HK-2 (cell line): ENCODE measurements around the gene ARF3.

Experiments used
- DNase-seq: peaks from one replicate; pipeline ENCODE4 v3.0.0-alpha.2; 2018; ENCODE audit not compliant: unreplicated experiment

The ARF3 gene

DNA sequence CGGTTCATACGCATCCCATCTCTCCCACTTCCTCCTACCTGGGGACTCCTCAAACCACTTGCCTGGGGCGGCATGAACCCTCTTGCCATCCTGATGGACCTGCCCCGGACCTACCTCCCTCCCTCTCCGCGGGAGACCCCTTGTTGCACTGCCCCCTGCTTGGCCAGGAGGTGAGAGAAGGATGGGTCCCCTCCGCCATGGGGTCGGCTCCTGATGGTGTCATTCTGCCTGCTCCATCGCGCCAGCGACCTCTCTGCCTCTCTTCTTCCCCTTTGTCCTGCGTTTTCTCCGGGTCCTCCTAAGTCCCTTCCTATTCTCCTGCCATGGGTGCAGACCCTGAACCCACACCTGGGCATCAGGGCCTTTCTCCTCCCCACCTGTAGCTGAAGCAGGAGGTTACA lies 24.5 kb upstream of the ARF3 start:
- no peak for DNase-seq

DNA sequence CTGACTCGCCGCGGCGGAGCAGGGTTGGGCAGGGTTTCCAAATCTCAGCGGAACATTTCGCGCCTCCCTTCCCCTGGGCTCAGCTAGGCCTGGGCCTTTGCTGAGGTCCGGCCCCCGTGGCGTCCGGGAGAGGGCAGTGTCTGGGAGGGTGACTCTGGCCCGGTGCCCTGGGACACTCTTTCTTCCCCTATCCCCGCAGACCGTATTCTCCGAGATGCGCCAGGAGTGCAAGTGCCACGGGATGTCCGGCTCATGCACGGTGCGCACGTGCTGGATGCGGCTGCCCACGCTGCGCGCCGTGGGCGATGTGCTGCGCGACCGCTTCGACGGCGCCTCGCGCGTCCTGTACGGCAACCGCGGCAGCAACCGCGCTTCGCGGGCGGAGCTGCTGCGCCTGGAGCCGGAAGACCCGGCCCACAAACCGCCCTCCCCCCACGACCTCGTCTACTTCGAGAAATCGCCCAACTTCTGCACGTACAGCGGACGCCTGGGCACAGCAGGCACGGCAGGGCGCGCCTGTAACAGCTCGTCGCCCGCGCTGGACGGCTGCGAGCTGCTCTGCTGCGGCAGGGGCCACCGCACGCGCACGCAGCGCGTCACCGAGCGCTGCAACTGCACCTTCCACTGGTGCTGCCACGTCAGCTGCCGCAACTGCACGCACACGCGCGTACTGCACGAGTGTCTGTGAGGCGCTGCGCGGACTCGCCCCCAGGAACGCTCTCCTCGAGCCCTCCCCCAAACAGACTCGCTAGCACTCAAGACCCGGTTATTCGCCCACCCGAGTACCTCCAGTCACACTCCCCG lies 23.9 kb upstream of the ARF3 start:
- DNase-seq, result peak; percentile 52

DNA sequence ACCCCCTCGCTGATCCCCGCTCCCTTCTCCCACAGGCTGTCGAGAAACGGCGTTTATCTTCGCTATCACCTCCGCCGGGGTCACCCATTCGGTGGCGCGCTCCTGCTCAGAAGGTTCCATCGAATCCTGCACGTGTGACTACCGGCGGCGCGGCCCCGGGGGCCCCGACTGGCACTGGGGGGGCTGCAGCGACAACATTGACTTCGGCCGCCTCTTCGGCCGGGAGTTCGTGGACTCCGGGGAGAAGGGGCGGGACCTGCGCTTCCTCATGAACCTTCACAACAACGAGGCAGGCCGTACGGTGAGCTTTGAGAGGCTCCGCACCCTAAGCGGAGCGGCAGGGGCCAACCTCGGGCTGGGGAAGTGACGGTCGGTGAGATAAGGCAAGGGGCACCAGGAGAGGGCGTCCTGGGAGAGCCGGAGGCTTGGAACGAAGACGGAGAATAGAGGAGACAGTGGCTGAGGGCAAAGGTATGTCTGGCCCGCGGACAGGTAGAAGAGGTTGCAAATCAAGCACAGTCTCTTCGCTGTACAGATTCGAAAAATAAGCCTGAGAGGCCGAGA lies 23.2 kb upstream of the ARF3 start:
- no peak for DNase-seq

DNA sequence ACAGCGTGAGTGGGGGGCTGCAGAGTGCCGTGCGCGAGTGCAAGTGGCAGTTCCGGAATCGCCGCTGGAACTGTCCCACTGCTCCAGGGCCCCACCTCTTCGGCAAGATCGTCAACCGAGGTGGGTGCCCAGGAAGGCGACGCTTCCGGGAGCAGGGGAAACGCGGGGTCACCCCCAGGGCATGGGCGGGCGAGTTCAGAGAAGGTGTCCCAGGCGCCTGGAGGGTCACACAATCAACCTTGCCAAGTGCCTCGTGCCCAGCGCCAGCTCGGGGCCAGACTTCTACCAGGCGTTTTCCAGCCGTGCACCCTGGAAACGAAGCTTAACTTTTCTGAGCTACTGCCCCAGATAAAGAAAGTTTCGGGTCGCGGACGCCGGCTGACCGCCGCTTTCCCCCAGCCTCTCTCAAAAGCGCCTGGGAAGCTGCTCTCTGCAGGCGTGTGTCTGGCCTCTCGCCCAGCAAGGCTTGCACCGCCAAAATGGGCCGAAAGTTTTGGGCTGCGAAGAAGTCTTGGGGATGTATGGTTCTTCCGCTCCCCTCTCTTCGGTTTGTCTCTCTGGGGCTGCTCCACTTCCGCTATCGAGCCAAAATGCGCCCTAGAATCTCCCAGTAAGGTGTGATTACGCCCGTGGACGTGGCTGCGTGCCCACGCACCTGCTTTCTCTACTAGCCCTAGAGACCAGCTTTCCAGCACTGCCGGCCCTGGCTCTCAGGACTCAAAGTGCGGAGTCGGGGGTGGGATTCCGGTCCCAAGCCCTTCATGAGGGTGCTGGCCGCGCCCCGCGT lies 22.5 kb upstream of the ARF3 start:
- no peak for DNase-seq

DNA sequence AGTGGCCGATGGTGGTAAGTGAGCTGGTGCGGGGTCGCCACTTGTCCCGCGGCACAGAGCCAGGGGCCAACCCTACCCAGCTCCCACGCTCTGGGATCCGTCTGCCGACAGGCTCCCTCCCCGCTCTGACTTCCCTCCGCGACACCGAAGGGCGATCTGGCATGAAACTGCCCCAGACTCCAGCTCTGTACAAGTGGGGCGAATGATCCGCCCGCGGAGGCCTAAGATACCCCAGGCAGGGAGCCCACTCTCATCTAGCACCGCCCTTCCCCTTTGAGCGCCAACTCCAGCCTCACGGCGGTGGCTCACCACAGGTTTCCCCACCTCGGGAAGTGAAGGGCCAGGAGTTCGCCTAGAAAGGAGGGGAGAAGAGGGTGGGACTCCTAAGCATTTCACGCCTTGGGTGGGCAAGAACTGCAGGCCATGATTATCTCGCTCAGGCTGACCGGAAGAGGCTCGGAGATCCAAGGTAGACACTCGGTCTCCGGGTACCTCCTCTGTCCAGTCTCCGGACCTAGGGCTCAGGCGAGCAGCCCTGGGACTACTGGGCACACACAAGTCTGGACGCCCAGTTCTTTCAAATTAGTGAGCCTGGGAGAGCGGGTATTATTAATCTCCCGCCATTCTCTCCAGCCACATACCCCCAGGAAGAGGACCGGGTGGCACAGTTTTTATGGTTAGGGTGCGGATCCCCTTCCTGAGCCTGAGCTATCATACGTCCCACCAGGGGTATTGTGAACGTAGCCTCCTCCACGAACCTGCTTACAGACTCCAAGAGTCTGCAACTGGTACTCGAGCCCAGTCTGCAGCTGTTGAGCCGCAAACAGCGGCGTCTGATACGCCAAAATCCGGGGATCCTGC lies 21.7 kb upstream of the ARF3 start:
- DNase-seq, result no peak

DNA sequence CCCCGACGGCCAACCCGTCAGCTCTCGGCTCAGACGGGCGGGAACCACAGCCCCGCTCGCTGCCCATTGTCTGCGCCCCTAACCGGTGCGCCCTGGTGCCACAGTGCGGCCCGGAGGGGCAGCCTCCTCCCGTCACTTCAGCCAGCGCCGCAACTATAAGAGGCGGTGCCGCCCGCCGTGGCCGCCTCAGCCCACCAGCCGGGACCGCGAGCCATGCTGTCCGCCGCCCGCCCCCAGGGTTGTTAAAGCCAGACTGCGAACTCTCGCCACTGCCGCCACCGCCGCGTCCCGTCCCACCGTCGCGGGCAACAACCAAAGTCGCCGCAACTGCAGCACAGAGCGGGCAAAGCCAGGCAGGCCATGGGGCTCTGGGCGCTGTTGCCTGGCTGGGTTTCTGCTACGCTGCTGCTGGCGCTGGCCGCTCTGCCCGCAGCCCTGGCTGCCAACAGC lies 21.0 kb upstream of the ARF3 start, which contains the start of gene WNT1:
TSS of gene WNT1 (plus strand) at position 32 of the 450 bp plus-strand sequence. CDS start at position 361, 329 bp downstream.
- no peak for DNase-seq

DNA sequence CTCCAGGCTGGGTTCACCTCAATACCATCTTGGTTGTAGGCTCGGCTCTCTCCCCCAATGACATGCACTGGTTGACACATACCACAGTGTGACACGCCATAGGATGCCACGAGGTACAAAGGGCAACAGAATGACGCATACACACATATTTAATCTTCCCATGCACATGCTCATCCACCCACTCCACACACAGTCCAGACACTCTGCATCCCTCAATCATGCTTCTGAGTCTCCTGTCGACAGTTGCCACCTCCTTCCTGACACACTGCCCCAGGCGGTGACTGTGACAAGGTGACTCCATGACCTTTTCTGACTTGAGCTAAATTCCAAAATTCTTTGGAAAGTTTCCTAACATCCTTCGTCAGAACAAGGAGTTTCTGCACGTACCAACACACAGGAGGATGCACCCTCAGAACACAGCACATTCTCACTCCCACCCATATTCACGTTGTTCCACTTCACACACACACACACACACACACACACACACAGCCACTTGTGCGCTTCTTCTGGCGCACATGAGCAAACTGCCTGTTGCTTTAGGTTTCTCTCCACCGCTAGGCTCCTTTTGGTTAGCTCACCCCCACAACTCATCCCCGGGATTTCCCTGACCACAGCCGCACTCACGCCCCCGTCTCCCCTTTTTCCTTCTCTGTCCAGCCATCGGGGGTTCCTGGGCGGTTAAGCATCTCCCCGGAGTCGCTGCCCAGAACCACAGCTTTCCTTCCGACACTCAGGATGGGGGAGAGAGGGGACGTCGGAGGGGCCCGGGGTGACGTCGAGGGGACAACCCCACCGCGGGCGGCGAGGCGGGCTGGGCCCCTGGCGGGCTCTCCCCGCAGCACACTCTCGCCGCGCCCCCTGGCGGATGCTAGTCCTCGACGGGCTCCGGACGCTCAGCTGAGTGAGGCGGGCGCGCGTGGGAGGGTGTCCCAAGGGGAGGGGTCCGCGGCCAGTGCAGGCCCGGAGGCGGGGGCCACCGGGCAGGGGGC lies 20.3 kb upstream of the ARF3 start:
- DNase-seq, result peak; percentile 62

DNA sequence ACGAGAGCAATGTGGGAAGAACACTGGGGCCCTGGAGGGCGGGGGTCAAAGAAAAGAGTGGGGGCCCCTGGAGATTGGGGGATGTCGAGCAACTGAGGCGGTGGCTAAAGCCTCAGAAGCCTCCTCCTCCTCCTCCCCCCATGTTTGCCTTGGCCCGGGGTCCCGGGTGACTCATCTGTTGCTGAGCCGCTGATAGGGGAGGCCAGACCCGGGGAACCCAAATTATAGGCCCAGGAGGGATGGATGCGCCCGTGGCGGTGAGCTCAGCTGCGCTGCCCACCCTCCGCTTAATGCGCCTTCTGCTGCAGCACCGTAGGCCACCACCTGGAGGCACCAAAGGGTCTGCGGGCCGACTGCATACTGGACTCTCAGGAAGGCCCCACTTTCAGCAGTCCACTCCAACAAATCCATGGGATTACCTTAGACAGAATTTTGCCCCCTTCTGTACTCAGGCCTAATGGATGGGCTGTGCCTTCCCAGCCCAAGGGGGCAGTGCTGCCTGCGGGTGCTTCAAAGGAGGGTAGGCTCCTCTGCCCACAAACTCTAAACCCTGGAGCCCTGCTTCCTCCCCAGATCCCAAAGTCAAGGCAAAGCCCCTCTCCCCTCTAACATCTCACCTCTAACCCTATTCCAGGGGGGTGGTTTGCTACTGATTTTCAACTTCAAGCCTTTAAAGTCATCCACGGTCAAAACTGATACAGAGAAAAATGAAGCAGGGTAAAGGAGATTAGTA lies 16.8 kb upstream of the ARF3 start:
- DNase-seq, result no peak

DNA sequence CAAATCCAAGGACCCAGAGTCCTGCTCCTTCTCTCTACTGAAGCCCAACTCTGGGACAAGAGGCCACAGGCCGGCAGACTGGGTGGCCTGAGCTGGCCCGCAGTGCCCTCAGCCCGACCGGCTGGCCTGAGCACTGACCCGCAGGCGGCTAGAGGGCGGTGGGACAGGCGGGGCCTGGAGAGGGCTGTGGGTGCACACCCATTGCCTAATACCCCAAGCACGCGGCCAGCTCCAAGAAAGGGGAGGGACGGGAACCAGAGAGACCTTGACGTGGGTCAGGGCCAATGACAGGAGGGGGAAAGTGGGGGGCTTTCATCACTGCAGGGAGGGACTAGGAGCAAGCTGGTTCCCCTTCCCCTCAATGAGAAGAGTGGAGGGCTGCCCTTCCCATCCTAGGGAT lies 16.2 kb upstream of the ARF3 start:
- no peak for DNase-seq

DNA sequence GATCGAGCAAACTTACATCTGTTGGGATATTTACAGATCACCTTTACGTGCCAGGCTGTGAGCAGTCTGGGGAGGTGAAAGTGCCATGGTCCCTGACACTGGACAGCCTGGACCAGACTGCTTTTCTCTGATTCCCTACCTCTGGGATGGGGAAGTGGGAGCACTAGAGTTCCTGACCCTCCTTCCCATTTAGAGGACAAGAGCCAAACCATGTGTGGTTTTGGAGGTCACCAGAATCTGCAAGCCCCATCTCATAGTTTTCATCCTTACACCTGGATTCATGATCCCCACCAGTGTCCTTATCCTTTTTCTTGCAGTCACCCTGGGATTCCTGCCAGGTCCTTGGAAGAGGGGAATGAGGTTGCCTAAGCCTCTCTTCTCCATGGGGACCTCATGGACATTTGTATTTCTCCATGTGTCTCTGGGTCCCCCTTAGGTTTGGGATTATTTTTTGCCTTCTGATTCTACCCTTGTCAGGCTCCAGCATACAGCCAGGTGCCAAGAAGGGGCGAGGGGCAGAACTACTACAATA lies 15.7 kb upstream of the ARF3 start:
- DNase-seq, result no peak

DNA sequence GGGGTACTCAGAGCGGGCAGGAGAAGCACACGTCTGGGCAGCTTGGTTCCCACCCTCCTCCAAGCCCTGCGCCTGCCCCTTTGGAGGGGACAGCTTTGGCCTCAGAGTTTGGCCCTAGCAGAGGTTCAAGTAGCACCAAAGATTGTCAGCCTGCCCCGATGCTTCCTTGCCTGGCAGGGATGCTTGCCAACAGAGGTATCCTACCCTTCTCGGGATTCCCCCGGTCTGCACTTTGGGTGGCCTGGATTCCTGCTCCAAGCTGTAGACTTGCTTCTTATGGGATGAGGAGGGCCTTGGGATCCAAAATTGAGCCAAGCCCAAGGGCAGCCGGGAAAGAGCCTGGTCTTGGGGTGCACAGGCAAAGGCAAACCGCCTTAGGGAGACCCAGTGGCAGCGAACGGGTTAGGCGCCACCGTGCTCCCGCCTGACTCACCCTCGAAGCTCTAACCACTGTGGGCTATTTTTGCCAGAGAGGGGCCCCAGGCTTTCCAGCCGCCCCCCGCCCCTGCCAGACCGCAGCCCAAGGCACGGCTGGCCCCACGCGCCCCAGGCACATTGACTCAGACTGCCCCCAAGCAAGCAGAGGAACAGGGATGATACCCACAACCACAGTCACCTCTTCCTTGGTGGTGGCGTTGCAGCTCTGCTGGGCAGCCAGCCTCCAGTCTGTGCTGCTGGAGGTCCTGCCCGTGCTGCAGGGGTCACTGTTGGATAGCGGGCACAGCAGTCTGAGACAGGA lies 15.1 kb upstream of the ARF3 start:
- peak; percentile 74 for DNase-seq

DNA sequence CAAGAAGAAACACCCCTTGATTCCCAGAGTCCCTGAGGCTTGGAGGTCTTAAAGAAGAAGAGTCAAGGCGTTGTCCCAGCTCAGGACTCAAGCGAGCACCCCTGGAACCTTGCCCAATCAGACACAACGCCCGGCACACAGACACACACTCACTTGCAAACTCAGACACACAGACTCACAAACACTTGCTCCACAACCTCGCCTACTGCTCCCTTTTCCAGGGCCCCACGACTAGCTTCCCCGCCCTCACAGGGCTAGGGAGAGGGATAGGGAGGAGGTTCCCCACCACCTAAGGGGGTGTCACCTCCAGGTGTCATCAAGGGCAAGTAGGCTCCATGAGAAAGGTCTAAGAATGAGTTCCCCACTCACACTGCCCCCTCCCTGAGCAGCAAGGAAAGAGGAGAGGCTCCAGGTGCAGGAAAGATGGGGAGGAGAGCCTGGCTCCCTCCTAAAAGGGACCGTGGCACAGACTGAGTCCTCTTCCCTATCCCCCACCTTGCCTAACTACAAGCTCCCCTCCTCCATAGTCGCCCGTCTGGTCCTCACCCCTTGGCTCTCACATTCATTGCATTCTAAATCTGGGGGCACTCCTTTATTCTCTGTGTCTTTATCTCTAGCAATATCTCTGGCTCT lies 13.5 kb upstream of the ARF3 start:
- DNase-seq, result no peak

DNA sequence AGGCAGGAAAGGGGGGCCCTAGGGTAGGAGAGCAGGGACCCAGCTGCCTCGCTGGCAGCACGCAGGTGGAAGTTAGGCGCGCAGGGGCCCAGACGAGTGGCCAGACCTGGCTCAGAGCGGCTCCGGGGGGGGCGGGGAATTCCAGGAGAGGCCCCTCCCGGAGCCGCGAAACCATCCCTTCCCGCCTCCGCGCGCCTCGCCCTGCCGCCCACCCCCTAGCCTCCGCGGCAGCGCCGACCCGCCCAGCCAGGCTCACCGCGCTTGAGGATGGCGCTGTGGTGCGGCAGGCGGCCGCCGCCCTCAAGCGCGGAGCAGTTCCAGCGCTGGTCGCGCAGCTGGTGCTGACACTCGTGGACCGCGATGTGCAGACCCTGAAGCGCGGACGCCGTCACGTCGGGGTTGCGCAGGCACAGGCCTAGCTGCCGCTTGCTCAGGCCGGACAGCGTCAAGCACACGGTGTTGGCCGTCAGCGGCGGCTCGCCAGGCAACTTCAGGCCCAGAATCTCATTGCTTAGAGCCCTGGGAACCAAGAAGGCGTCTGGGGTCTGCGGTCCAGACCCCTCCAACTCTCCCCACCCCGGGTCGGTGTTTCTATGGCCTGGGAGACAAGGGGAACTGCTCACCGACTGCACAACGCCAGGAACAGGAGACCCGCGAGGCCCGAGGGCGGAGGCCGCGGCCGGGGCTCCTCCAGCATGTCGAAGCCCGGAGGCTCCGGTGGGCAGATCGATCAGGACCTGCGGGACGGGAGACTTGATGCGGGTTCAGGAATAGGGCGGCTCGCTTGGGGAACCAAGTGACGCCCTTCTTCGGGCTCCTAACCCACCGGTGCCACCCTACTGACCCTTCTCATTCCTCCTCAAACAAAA lies 12.8 kb upstream of the ARF3 start:
- no peak for DNase-seq

DNA sequence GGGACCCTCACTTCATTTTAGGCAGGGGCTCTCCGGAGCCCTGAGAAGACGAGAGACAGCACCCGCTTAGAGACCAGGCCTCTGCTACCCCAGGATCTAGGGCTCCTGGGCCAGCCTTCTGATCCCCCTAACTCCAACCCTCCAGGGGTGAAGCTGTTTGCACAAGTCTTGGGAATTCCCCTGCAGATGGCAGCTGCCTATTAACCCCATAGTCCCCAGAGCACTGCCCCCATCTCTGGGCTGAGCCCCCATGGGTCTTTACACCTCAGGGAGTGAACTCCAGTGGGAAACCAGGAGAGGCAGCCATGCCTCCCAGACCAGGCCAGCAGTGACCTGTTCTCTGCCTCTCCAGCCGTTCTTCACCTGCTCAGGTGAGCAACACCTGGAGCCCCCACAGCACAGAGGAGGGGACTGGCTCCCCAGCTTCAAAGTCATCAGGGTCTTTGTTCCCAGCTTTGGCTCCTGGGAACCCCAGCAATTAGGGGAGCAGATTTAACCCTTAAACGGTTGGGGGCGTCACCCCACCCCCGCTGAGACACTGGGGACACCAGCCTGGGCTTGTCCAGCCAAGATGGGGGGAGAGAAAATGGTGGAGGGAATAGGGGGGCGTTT lies 12.0 kb upstream of the ARF3 start:
- DNase-seq, result no peak

DNA sequence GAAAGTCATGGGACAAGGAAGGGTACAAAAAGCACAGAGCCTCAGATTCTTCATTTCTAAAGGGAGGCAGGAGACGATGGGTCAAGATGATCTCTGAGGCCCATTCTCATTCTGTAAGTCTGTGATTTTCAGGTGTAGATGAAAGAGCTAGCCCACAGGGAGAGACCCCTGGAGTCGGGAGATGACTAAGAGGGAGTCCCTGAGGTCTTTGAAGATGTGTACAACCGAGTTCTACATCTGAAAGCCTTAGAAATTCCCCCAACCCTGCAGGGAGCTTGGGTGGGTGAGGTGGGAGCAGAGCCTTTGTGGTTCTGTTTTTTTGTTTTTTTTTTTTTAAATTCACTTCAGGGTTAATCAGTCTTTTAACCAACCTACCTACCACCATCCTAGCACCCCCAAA lies 11.2 kb upstream of the ARF3 start:
- DNase-seq, result no peak

DNA sequence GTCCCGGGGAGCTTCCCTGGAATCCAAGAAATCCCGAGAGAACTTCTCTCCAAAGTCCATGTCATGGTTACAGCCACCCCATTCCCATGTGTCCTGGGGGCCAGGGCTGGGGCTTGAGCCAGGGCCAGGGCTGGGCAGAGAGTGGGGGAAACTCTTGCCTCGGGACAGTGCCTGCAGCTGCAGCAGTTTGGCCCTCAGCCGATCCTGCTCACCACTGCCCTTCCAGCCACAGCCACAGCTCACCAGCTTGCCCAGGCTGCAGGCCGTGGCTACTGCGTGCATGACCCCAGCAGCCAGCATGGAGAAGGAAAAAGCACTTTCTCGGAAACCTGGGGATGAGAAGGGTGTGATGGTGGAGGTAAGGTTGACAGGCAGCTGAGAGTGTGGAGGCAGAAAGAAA lies 10.7 kb upstream of the ARF3 start:
- DNase-seq, result no peak
